Daoy (cell line): ENCODE results near the gene CNNM4. TPM values are rescaled to one million over a fixed set of nuclear protein-coding genes. Genes with fewer than 3 reads are reported as not detected.

Experiments
- DNase-seq: peaks from one replicate; pipeline ENCODE4 v3.0.0-alpha.2; 2015; ENCODE audit warnings: low read depth
- total RNA-seq: library from RNA; depleted of rRNA; stranded (reverse); fragments of >200 nt; shearing (Covaris generic); gene quantifications from 2 replicates; pipeline ENCODE4 v1.2.3, GENCODE V29; 2014; rRNA removed

The CNNM4 gene
- 2.6 and 5.1 TPM in 2 replicates for total RNA-seq

- peak; percentile 93 for DNase-seq
Observed at GRCh38 chr2:96760036-96760985, at the start of gene CNNM4. TSS of gene CNNM4 (plus strand) at chr2:96760902. CDS start at chr2:96761000, 98 bp downstream.

GRCh38 chr2:96710985-96711384 is 49.7 kb upstream of the CNNM4 start:
- DNase-seq = no peak

GRCh38 chr2:96715658-96716057 is 45.0 kb upstream of the CNNM4 start:
- no peak for DNase-seq

- no peak for DNase-seq
Observed at GRCh38 chr2:96716388-96716787, 44.3 kb upstream of the CNNM4 start.

GRCh38 chr2:96726131-96726530 is 34.6 kb upstream of the CNNM4 start:
- no peak for DNase-seq

- DNase-seq = no peak
Observed at GRCh38 chr2:96727431-96727830, 33.3 kb upstream of the CNNM4 start.

- no peak for DNase-seq
Observed at GRCh38 chr2:96729748-96730147, 31.0 kb upstream of the CNNM4 start.

GRCh38 chr2:96730212-96730611 is 30.5 kb upstream of the CNNM4 start:
- DNase-seq = no peak

- DNase-seq = no peak
Observed at GRCh38 chr2:96733931-96734330, 26.8 kb upstream of the CNNM4 start.

GRCh38 chr2:96734880-96735583 is 25.7 kb upstream of the CNNM4 start:
- no peak for DNase-seq

- no peak for DNase-seq
Observed at GRCh38 chr2:96737251-96737650, 23.5 kb upstream of the CNNM4 start.

GRCh38 chr2:96737831-96738230 is 22.9 kb upstream of the CNNM4 start:
- DNase-seq = no peak

- DNase-seq = no peak
Observed at GRCh38 chr2:96739076-96739632, 21.5 kb upstream of the CNNM4 start.

- peak; percentile 96 for DNase-seq
Observed at GRCh38 chr2:96739633-96740428, 20.9 kb upstream of the CNNM4 start, which contains the start of gene LMAN2L. TSS of gene LMAN2L (minus strand) at chr2:96740064. CDS start at chr2:96740040, 24 bp downstream.

GRCh38 chr2:96747061-96747617 is 13.6 kb upstream of the CNNM4 start:
- no peak for DNase-seq

GRCh38 chr2:96751800-96752199 is 8.9 kb upstream of the CNNM4 start:
- no peak for DNase-seq

GRCh38 chr2:96753661-96754282 is 6.9 kb upstream of the CNNM4 start:
- no peak for DNase-seq

GRCh38 chr2:96754317-96754716 is 6.4 kb upstream of the CNNM4 start:
- DNase-seq = no peak

- no peak for DNase-seq
Observed at GRCh38 chr2:96756788-96757476, 3.8 kb upstream of the CNNM4 start.

- DNase-seq = no peak
Observed at GRCh38 chr2:96757477-96757860, 3.2 kb upstream of the CNNM4 start.
